H9 (cell line): ENCODE results near the gene GP1BB. TPM values are rescaled to one million over a fixed set of nuclear protein-coding genes. Genes with fewer than 3 reads are reported as not detected.
A peak's percentile ranks its signal among the peaks of the same experiment; 100 is the strongest.

Experiments used
- DNase-seq: peaks from one replicate; pipeline ENCODE4 v3.0.0-alpha.2; 2017
- H2AFZ ChIP-seq: one replicate; pipeline ENCODE4 v1.6.1; 2013; ENCODE audit warnings: mild to moderate bottlenecking, low read length, control low read depth, moderate library complexity
- H2AK5ac ChIP-seq: 2 replicates; pipeline ENCODE4 v1.6.1; 2013; ENCODE audit warnings: low read length, control low read depth, mixed read lengths; ENCODE audit not compliant: insufficient read length
- H2BK120ac ChIP-seq: one replicate; pipeline ENCODE4 v1.6.1; 2013; ENCODE audit warnings: low read depth, mild to moderate bottlenecking, low read length, control low read depth, inconsistent platforms; ENCODE audit not compliant: poor library complexity, severe bottlenecking
- H2BK12ac ChIP-seq: 2 replicates; pipeline ENCODE4 v1.6.1; 2013; ENCODE audit warnings: low read length, control low read depth, mixed read lengths, low read depth; ENCODE audit not compliant: insufficient read length
- H2BK15ac ChIP-seq: 2 replicates; pipeline ENCODE4 v1.6.1; 2013; ENCODE audit warnings: low read depth, low read length, control low read depth
- H2BK20ac ChIP-seq: one replicate; pipeline ENCODE4 v1.6.1; 2013; ENCODE audit warnings: low read depth, mild to moderate bottlenecking, low read length, control low read depth, inconsistent platforms; ENCODE audit not compliant: poor library complexity, severe bottlenecking
- H2BK5ac ChIP-seq: 2 replicates; pipeline ENCODE4 v1.6.1; 2013; ENCODE audit warnings: low read length, control low read depth, mixed read lengths; ENCODE audit not compliant: insufficient read length
- H3K14ac ChIP-seq: 2 replicates; pipeline ENCODE4 v1.6.1; 2013; ENCODE audit warnings: low read length, control low read depth; ENCODE audit not compliant: insufficient read depth
- H3K18ac ChIP-seq: 2 replicates; pipeline ENCODE4 v1.6.1; 2013; ENCODE audit warnings: low read depth, mild to moderate bottlenecking, mixed read lengths, low read length, control low read depth; ENCODE audit not compliant: insufficient read length
- H3K23ac ChIP-seq: 2 replicates; pipeline ENCODE4 v1.6.1; 2013; ENCODE audit warnings: low read length, control low read depth, mixed read lengths, low read depth; ENCODE audit not compliant: insufficient read length
- H3K23me2 ChIP-seq: 2 replicates; pipeline ENCODE4 v1.6.1; 2013; ENCODE audit warnings: low read depth, mild to moderate bottlenecking, mixed read lengths, low read length, control low read depth; ENCODE audit not compliant: insufficient read length, poor library complexity, severe bottlenecking
- H3K27ac ChIP-seq: 2 replicates; pipeline ENCODE4 v1.5.1; 2013; ENCODE audit warnings: low read length, control low read depth, mixed read lengths, low read depth; ENCODE audit not compliant: insufficient read length
- H3K27me3 ChIP-seq: 2 replicates; pipeline ENCODE4 v1.6.1; 2013; ENCODE audit warnings: low read length, control low read depth, inconsistent platforms; ENCODE audit not compliant: insufficient read depth
- H3K4ac ChIP-seq: 2 replicates; pipeline ENCODE4 v1.6.1; 2013; ENCODE audit warnings: low read depth, mild to moderate bottlenecking, control low read depth, inconsistent platforms, low read length, moderate library complexity
- H3K4me1 ChIP-seq: 2 replicates; pipeline ENCODE4 v1.6.1; 2013; ENCODE audit warnings: low read length, control low read depth, inconsistent platforms; ENCODE audit not compliant: insufficient read depth
- H3K4me2 ChIP-seq: 2 replicates; pipeline ENCODE4 v1.6.1; 2013; ENCODE audit warnings: low read length, control low read depth, mixed read lengths; ENCODE audit not compliant: insufficient read length, insufficient read depth
- H3K56ac ChIP-seq: 2 replicates; pipeline ENCODE4 v1.6.1; 2013; ENCODE audit warnings: low read depth, mild to moderate bottlenecking, mixed read lengths, low read length, control low read depth; ENCODE audit not compliant: insufficient read length
- H3K79me1 ChIP-seq: 2 replicates; pipeline ENCODE4 v1.6.1; 2013; ENCODE audit warnings: low read depth, mild to moderate bottlenecking, moderate library complexity, low read length, control low read depth, inconsistent platforms; ENCODE audit not compliant: insufficient read depth, poor library complexity, severe bottlenecking
- H3K79me2 ChIP-seq: 2 replicates; pipeline ENCODE4 v1.6.1; 2013; ENCODE audit warnings: low read length, control low read depth, inconsistent platforms; ENCODE audit not compliant: insufficient read depth
- H3K9ac ChIP-seq: 2 replicates; pipeline ENCODE4 v1.6.1; 2013; ENCODE audit warnings: low read length, control low read depth, mixed read lengths; ENCODE audit not compliant: insufficient read length; ENCODE audit errors: extremely low read depth
- H3K9me3 ChIP-seq: one replicate; pipeline ENCODE4 v1.6.1; 2013; ENCODE audit warnings: low read depth, low read length, inconsistent platforms; ENCODE audit not compliant: control insufficient read depth
- H3T11ph ChIP-seq: one replicate; pipeline ENCODE4 v1.6.1; 2013; ENCODE audit warnings: mild to moderate bottlenecking, low read length, control low read depth, inconsistent platforms
- H4K20me1 ChIP-seq: one replicate; pipeline ENCODE4 v1.6.1; 2013; ENCODE audit not compliant: control insufficient read depth, insufficient read length, insufficient read depth
- H4K5ac ChIP-seq: 2 replicates; pipeline ENCODE4 v1.6.1; 2013; ENCODE audit warnings: low read depth, mild to moderate bottlenecking, mixed read lengths, low read length, control low read depth; ENCODE audit not compliant: insufficient read length
- H4K8ac ChIP-seq: replicated peaks from 2 replicates; pipeline ENCODE4 v1.6.1; 2013; ENCODE audit warnings: low read length, control low read depth, mixed read lengths, low read depth; ENCODE audit not compliant: insufficient read length
- H4K91ac ChIP-seq: 2 replicates; pipeline ENCODE4 v1.6.1; 2013; ENCODE audit warnings: low read depth, mild to moderate bottlenecking, moderate library complexity, mixed read lengths, low read length, control low read depth; ENCODE audit not compliant: insufficient read length
- H3K27ac Mint-ChIP-seq, 3 experiments: 2 replicates in 2 of 3; 3 replicates in 1 of 3; pipeline ENCODE4 v1.8.0; 2020 to 2021; ENCODE audit warnings: mixed read lengths in 3 of 3, mild to moderate bottlenecking in 1 of 3, moderate library complexity in 1 of 3
- H3K27me3 Mint-ChIP-seq: 2 replicates; pipeline ENCODE4 v1.8.0; 2021; ENCODE audit warnings: low read depth, mild to moderate bottlenecking, moderate library complexity, mixed read lengths
- H3K36me3 Mint-ChIP-seq, 3 experiments: 2 replicates in 2 of 3; 3 replicates in 1 of 3; pipeline ENCODE4 v1.8.0; 2020 to 2021; ENCODE audit warnings: low read depth in 3 of 3, mixed read lengths in 3 of 3; ENCODE audit not compliant: insufficient read depth in 1 of 3
- H3K4me1 Mint-ChIP-seq, 2 experiments: 2 replicates each; pipeline ENCODE4 v1.8.0; 2020; ENCODE audit warnings: mixed read lengths in 2 of 2
- H3K4me3 Mint-ChIP-seq, 2 experiments: 2 replicates in 1 of 2; 3 replicates in 1 of 2; pipeline ENCODE4 v1.8.0; 2020 to 2021; ENCODE audit warnings: mild to moderate bottlenecking in 2 of 2, mixed read lengths in 2 of 2, moderate library complexity in 1 of 2
- H3K9me3 Mint-ChIP-seq, 2 experiments: 2 replicates in 1 of 2; 3 replicates in 1 of 2; pipeline ENCODE4 v1.8.0; 2020; ENCODE audit warnings: mild to moderate bottlenecking in 2 of 2, mixed read lengths in 2 of 2, moderate library complexity in 1 of 2
- CTCF ChIP-seq: fragments of 200-600 bp; sonication (generic); conservative IDR thresholded peaks from 3 replicates; pipeline ENCODE4 v1.8.0; 2021; ENCODE audit warnings: antibody characterized with exemption, mild to moderate bottlenecking
- whole genome bisulfite sequencing: extraction: QIAGEN DNeasy Blood & Tissue Kit; methylation state at CpG from one replicate; pipeline ENCODE4 v1.1.7; 2013; ENCODE audit warnings: missing lambda C conversion rate, low lambda C conversion rate, mixed read lengths; ENCODE audit not compliant: insufficient read length; ENCODE audit errors: extremely low coverage; 5-methylcytosine and 5-hydroxymethylcytosine counted together
- total RNA-seq: library from RNA; stranded (reverse); gene quantifications from 2 replicates; pipeline ENCODE4 v1.2.1, GENCODE V29; 2021

GP1BB gene
- total RNA-seq, 1 experiment from 2014 or later = 3.4 TPM

GRCh38 chr22:19745155-19746101, 22.1 kb downstream of the GP1BB start:
- Mint-ChIP-seq H3K36me3 (no peaks in the 10 kb centered on the region), H3K27ac (no peak overlapping the region), H3K4me1 (peaks cover 7 to 12% of the 10 kb centered on the region in 2 experiments), H3K4me3 (no peak overlapping the region), H3K9me3 (no peaks in the 10 kb centered on the region; a peak in 1 of 5 replicates), H3K27me3 (peaks cover 12% of the 10 kb centered on the region)
- no peak overlapping the region for H3K56ac ChIP-seq
- H3K9me3 ChIP-seq = no peaks in the 10 kb centered on the region
- H2BK5ac ChIP-seq = no peak overlapping the region
- no peak overlapping the region for H2BK120ac ChIP-seq
- no peaks in the 10 kb centered on the region for H3K79me1 ChIP-seq
- no CpG with 5 or more reads among the region's 24 CpGs for WGBS
- H3K14ac ChIP-seq = peak overlapping the region; percentile 16; the same call in 1 of the 2 replicates
- H2AK5ac ChIP-seq = no peak overlapping the region
- DNase-seq = no peak
- no peaks in the 10 kb centered on the region for H3K27me3 ChIP-seq
- H2BK20ac ChIP-seq = no peak overlapping the region
- no peak overlapping the region for H3K27ac ChIP-seq
- H4K91ac ChIP-seq = no peak overlapping the region
- H2BK12ac ChIP-seq = no peak overlapping the region
- H2BK15ac ChIP-seq = no peak overlapping the region
- no peak overlapping the region for H3K23ac ChIP-seq
- H3K9ac ChIP-seq = no peak overlapping the region
- H3K79me2 ChIP-seq = no peaks in the 10 kb centered on the region
- no peak overlapping the region for H4K5ac ChIP-seq
- H4K8ac ChIP-seq = no peak overlapping the region
- H3K18ac ChIP-seq = no peak overlapping the region
- H3T11ph ChIP-seq = no peak overlapping the region
- no peaks in the 10 kb centered on the region for H3K23me2 ChIP-seq
- no peak for TF ChIP-seq CTCF
- no peak overlapping the region for H3K4ac ChIP-seq
- H3K4me2 ChIP-seq = no peak overlapping the region
- no peak overlapping the region for H2AFZ ChIP-seq
- no peaks in the 10 kb centered on the region for H4K20me1 ChIP-seq
- no peaks in the 10 kb centered on the region for H3K4me1 ChIP-seq
